HG02623 (cell line): ENCODE data around the gene SMAD2.

Experiments used
- ATAC-seq: cut with Tn5 transposase; IDR thresholded peaks from one replicate; pipeline ENCODE4 v1.9.1; 2021; ENCODE audit warnings: moderate library complexity; ENCODE audit not compliant: unreplicated experiment

Gene SMAD2

DNA sequence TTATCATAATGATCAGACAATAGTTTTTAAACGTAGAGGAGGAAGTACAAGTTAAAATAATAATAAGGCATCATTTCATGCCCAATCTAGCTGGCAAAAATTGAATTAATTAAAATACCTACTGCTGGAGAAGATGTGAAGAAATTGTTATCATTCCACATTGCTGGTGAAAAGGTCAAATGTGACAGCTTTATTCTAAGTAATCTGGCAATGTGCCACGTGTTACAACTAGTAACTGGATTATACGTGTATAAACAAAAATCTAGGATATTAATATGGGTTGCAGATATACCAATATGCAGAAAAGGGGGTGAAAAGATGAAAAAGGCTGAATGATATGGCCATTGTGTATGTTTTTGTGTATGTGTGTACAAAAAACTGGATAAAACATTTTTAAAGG lies 32.4 kb downstream of the SMAD2 start:
- ATAC-seq: no peak

DNA sequence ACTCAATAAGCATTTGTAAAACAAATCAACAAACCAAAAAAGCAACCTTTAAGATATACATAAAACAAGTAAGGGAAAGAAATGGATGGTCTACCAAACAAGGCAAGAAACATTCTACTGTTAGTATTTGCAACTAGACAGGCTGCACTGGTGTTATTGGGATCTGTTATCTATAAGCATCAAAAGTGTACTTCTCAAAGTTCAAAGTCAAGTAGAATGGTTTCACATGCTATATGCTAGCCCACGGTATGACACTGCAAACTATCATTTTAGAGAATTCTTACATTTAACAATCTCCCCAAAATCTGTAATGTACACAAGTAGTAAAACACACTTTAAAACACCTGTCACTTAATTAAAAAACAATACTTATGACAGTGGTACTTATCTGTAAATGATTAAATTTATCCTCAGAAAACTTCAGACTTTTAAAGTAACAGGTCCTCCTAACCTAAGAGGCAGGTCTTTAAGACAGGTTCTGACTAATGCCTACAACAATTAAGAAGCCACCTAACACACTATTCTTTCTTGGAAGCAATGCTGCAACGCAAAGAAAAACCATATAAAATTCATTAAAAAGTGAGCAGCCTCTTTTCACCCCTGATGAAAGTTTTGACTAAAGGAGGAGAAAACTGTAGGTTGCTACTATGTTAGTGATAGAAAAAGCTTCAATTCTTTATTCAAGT lies 34.8 kb downstream of the SMAD2 start:
- no peak for ATAC-seq

DNA sequence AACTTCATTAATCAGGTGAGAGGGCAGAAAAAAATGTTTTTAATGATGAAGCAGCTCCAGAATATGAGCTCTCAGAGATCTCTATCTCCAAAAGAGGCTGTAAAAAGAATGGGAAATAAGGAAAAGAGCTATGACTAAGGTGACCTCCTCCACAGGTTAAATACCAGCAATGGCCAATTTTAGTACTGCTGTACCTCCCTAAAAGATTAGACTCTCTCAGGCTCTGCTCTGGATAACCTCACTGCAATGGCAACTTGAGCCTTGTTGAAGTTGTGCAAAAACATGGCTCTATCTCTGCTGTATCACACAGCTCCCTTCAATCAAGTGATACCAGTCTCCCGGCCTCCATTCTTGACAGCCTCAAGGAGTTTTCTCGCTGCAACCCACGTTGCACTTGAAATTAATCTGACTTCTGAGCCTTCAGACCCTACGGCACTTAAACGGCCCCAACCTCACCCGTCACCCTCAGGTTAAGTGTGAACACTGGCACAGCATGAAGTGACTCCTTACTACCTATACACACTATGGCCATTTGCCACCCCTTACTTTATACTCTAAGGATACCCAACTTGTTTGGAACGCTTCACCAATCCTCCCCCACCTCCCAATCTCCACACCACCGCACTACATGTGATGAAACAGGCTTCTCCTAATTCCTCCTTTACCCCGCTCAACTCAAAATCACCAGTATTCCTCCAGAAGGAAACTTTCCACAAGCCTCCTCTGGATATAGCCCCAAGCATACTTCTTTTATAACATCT lies 36.3 kb downstream of the SMAD2 start:
- no peak for ATAC-seq

DNA sequence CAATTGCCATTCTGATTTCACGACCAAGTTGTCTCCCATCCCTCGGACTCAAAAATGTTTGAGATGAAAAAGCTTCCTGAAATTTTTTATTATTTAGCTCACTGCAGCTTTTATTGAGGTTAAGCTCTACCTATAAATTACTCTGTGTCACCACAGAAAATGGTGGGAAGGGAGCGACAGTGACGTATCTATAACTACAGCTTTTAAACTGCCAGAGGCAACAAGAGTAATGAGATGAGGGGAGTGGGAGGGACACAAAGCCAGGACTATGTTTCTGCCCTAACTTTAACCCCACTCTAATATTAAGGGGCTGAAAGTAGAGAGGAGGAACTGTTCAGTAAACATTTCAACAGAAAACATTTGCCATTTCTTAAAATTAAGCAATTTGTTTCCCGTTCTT lies 37.4 kb downstream of the SMAD2 start:
- ATAC-seq: no peak

DNA sequence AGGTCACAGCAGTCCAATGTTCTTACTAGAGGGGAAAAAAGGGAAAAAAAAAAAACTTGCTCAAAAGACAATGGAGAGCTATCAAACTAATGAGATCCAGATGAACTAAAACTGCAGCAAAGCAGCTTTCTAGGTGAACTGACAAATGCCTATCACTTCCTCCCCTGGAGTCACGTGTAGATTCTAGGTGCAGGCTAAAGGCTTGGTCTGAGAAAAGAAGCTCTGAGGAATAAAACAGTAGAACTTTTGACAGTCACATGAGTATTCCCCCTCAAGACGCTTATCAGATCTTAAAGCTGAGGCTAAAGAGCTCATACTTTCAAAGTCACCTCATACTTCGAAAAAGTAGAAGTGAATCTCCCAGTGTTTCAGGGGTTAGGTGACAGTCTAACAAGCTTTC lies 42.3 kb downstream of the SMAD2 start:
- no peak for ATAC-seq

DNA sequence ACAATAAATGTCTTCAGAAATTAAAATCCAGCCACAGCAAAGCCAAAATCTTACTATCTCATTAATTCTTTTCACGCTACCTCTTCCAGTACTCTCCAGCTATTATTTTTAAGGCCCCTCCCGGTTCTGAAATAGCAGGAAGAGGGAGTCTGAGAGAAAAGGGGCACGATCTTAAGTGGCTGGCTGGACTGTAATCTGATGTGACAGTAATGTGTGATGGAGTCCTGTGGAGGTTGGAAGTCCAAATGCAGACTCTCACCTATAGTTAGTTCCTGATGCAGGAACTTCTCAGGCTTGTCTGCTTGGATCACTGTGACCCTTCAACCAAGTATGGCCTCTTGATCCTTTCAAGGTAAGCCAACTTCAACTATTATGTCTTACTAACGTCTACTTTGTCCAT lies 43.2 kb downstream of the SMAD2 start:
- ATAC-seq: no peak

DNA sequence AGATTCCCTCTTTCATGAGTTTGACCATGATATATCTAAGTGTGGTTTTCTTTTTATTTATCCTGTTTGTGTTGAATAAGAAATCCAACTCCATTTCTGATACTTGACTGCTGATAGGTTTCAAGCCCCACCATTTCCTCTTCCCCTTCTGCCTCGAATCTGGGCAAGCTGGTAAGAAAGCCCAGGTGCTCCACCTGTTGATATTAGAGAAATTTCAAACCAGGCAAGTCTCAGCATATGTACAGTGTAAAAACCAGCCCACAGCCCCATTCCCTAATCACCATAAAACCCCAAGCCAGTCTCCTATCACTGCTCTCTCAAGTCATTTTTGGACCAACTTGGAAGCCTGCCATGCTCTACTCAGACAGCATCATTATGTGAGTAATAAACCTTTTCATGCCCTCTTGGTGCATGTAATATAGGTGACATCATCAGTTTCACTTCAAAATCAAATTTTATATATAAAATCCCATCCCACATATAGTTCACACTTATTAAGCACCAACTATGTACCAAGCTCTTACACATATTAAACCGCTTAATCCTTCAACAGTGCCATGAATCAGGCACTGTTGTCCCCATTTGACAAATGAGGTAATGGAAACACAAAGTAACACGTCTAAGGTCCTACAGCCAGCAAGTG lies 46.6 kb downstream of the SMAD2 start:
- no peak for ATAC-seq

DNA sequence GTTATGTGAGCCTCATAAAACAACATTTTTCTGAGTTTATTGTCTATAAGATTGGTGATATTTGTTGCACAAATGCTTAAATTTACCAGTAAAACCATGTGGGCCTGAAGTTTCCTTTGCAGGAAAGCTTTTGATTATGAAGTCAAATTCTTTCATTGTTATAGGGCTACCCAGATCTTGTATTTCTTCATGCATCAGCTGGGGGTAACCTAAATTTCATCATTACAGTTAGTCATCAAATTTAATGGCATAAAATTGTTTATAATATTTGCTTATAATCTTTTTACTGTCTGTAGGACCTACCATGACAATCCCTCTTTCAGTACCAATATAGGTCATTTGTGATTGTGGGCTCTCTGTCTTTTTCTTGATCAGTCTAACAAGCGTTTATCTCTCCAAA lies 47.8 kb downstream of the SMAD2 start:
- ATAC-seq: no peak

DNA sequence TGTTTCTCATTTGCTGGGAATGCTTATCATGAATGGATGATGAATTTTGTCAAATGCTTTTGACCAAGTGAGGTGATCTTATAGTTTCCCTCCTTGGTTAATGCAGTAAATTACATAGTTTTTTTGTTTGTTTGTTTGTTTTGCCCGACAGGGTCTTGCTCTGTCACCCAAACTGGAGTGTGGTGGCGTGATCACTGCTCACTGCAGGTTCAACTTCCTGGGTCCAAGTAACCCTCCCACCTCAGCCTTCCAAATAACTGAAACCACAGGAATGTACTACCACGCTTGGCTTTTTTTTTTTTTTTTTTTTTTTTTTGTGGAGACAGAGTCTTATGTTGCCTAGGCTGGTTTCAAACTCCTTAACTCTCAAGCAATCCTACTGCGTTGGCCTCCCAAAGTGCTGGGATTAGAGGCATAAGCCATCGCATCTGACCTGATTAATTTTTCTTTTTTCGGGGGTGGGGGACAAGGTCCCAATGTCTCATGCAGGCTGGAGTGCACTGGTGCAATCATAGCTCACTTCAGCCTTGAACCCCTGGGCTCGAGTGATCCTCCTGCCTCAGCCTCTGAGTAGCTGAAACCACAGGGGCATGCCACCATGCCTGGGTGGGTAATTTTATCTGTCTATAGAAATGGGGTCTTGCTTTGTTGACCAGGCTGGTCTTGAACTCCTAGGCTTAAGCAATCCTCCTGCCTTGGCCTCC lies 48.6 kb downstream of the SMAD2 start:
- ATAC-seq: no peak

DNA sequence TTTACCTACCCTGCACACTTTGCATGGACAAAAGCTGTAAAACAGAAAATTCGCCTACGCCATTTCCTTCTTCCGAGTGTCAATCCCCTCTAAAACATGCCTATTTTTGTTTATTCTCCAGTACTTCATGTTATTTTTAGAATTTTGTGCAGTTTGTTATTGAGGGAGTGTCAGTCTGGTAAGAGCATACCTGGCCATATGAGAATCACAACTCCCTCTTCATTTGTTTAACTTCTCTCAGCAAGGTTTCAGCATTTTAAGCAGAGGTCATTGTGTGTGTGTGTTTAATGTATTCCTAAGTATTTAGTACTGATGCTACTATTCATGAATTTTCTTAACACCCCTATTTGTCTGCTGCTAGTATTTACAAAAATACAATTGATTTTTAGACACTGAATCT lies 49.4 kb downstream of the SMAD2 start:
- ATAC-seq: no peak

DNA sequence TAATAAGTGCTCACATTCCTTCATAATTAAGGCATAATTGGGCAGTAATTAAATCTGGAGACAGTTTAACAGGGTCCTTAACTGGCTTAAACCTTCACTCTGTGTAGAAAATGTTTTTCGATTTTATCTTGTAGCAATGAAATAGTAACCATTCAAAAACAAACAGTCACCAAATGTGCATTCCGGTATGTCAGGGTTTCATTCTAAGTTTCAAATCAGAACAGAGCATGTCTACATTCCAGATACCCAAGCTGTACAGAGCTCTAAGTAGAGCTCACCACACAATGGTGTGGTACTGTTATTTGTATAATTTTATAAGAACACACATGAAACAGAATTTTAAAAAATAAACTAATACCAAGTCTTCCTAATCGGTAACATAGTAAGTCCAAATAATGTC lies 52.6 kb downstream of the SMAD2 start:
- no peak for ATAC-seq

DNA sequence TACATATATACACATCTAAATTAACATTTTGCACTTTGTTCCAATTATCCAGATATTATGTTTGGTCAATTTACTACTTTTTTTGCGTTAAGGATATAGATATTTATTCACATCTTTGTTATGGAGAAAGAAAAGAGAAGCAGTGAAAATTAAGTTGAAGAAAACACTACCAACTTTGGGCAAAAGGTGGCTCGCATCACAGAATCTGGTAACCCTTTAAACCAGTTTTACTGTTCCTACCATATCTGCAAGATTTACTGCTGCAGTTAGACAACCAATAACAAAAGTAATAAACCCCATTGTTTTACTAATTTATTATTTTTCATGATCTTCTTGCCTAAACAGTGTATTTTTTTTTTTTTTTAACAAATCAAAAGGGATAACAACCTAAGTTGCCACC lies 53.6 kb downstream of the SMAD2 start:
- ATAC-seq: no peak

DNA sequence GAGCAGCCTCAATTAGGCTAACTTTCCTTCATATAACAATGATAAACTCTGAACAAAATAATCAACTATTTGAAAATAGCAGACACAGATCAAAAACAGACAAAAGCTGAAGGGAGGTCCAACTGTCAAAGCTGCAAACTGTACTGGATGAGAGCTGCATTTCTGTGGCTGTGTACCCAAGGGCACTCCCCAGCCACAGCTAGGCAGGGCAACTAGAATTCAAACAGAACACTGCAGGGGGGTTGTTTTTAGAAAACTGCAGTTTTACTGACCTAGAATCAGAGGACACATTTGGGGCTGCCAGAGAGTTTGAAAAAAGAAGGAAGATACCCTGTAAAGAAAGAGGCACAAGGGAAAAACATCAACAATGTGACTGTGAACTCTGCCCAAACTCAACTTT lies 56.8 kb downstream of the SMAD2 start:
- no peak for ATAC-seq

DNA sequence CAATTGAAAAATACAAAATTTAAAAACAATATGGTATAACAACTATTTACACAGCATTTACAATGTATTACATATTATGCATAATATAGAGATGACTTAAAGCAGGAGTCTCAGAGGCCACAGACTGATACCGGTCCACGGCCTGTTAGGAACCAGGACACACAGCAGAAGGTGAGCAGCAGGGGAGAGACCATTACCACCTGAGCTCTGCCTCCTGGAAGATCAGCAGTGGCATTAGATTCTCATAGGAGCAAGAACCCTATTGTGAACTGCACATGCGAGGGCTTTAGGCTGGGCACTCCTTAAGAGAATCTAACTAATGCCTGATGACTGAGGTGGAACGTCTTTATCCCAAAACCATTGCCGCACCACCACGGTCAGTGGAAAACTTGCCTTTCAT lies 58.0 kb downstream of the SMAD2 start:
- no peak for ATAC-seq

DNA sequence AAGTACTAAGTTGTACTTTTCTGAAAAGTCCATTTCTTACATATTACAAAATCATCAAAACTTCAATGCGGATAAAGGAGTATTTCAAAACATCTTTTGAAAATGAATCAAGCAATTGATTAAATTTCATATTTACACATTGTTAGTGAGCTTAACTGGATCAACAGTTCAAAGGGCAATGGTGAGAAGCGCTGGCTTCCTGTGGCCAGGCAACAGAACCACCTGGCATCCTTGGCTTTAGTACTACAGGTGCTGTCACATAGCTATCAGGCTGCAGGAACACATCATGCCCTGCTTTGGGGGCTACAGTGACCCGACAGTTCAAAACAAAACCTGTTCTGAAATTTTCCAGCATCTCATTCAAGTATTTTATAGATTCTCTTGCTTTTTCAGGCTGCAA lies 59.2 kb downstream of the SMAD2 start:
- no peak for ATAC-seq

DNA sequence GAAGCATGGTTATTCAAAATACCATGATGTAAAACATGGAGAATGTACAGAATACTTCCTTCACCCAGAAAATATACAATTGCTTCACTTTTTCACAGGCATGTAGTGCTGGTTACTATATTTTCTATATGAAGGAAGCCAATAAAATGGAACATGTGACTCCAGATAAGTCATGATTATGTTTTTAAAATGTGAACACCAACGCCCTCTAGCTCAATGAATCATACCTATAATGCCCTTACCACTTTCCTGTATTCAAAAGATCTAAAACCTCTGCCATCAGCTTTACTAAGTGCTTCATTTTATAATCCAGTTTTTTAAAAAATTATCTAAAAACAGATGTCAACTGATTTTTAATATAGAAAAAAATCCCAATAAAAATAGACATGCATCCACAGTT lies 59.9 kb downstream of the SMAD2 start:
- ATAC-seq: no peak

DNA sequence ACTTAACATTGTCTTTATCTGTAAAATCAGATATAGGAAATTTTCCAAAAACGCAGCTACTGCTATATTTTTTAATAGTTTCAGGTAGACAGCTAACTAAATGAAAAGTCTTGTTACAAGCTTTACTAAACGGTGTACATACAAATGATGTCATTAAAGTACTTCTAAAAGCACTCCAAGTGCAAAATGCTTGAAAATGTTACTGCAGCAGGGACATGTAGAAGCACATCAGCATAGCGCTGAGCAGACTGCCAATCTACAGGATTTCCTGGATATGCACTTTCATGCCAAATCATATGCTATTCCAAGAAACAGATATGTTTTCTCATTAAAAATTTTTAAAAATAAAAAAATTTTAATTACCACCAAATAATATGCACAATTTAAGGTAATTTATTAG lies 61.7 kb downstream of the SMAD2 start:
- ATAC-seq: no peak

DNA sequence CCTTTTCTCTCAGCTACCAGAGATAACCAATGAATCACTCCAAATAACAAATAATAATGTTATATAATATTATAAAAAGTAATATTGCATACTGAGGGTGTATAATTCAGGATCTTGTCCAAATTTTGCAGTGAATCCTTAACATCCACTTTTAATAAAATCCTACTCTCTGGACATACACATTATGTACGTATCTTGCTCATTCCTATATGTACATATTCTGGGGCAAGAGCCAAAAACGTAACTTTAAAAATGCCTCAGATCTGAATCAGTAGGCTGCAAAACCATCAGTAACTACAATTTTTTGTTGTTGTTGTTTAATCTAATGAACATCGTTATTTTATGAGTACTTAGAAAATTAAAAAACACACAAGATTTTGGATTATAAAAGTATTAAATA lies 65.3 kb downstream of the SMAD2 start:
- ATAC-seq: no peak

DNA sequence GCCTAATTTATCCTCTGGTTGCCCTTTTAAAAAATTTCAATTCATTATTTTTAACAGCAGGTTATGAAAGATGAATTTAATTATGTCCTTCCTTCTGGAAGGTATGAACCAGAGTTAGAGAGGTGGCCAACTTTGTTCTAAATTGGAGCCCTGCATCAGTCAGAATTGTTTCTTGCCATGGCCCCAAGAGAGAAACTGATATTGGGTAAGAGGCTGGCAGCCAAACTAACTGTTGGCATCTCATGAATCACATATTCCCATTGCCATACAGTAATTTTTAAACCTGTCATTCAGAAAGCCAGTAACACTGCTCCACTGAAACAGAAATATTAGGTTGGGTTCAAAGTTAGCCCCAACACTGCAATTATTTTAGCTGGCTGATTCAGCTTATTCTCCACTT lies 67.4 kb downstream of the SMAD2 start:
- no peak for ATAC-seq

DNA sequence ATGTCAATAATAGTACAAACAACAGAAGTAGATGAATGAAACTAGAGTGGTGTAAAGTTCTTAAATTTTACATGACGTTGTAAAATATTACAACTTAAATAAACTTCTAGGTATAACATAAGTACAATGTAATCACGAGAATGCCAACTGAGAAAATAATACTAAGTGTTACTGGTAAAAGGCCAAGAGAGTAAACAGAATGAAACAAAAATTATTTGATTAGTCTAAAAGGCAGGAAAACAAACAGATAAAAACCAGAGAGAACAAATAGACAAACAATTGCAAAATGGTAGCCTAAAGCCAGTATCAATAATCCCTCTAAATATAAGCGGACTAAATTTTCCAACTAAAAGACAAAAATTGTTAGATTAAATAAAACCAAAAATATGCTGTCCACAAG lies 71.9 kb downstream of the SMAD2 start:
- ATAC-seq: no peak

DNA sequence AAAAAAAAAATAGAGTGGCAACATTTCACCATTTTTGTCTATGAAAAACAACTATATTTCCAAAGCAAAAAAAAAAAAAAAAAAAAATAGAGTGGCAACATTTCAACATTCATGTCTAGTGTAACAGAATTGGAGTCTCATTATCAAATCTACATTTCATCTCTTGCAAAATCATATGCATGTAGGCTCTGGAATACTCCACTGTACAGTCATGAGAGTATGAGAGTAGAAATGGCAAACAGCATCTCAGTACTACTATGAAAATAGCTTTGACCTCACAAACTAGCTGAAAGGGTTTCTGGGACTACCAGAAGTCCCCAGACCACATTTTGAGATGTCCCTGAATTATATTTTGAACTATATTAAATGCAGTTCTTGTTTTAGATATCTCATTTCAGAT lies 82.8 kb downstream of the SMAD2 start:
- ATAC-seq: no peak

DNA sequence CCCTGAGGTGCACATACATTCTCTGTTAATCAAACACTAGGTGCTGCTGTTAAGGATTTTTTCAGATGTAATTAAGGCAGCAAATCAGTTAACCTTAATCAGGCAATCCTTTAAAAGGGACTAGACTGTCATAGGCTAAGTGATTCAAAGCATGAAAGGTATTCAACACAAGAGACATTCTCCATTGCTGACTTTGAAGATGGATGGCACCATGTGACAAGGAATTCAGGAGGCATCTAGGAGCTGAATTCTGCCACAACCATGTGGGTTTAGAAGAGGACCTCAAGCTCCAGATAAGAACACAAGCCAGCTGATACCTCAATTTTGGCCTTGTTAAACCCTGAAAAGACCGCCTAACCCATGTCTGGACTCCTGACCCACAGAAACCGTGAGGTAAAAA lies 84.0 kb downstream of the SMAD2 start:
- ATAC-seq: no peak
